Fibroblast of pulmonary artery (primary cell): Measurements from ENCODE around the gene PLIN3.
A peak's percentile ranks its signal among the peaks of the same experiment; 100 is the strongest.
"Not testable (repeated sequence)": the region's sequence is repeated elsewhere in the genome, so short reads cannot be mapped to it uniquely, and the experiment has no call there.

Experiments
- DNase-seq: peaks from one replicate; pipeline ENCODE4 v3.0.0-alpha.2; 2010; ENCODE audit warnings: low read depth
- H3K4me3 ChIP-seq: replicated peaks from 2 replicates; pipeline ENCODE4 v1.5.1; 2011; ENCODE audit warnings: low read depth, mild to moderate bottlenecking, control low read depth, low read length, moderate library complexity
- CTCF ChIP-seq: IDR thresholded peaks from 2 replicates; pipeline ENCODE4 v1.5.1; 2011; ENCODE audit warnings: mild to moderate bottlenecking, control low read depth, low read length, inconsistent platforms; ENCODE audit errors: missing control alignments

The PLIN3 gene

DNA sequence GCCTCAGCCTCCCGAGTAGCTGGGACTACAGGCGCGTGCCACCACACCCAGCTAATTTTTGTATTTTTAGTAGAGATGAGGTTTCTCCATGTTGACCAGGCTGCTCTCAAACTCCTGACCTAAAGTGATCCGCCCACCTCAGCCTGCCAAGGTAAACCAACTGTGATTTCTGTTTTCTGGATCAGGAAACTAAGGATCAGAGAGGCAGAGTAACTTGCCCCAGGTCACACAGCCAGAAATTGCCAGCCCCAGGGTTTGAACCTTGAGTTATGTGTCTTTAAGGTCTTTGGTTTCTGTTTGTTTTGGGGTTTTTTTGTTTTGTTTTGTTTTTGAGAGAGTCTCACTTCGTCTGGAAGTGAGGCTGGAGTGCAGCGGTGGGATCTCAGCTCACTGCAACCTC is 4.2 kb upstream of the PLIN3 start:
- TF ChIP-seq CTCF: no peak
- no peak overlapping the region for H3K4me3 ChIP-seq
- no peak for DNase-seq

DNA sequence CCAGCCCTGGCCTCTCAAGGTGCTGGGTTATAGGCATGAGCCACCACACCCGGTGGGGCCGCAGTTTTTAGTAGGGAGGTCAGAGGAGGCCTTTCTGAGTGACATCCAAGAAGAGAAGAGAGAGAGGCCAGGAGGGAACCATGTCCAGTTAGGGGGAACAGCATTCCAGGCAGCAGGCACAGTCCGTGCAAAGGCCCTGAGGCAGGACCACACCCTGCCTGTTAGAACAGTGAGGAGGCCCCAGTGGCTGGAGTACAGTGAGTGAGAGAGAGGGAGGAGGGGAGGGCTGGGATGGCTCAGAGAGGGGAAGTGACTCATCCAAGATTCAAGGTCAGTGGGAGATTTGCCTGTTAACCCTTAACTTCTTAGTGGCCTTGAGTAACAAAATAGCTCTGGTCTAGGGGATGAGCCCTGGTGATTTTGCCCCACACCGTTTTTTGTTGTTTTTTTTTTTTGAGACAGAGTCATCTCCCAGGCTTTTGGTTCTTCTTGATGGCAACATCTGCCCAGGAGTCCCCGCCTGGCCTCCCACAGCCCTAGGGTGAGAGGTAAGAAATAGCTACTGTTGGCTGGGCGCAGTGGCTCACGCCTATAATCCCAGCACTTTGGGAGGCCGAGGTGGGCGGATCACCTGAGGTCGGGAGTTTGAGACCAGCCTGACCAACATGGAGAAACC is 2.7 kb upstream of the PLIN3 start:
- peak; percentile 93 for DNase-seq
- H3K4me3 ChIP-seq: no peak overlapping the region
- no peak for TF ChIP-seq CTCF

GRCh38 chr19:4868286-4868834 is 893 bp upstream of the PLIN3 start:
- no peak overlapping the region for H3K4me3 ChIP-seq
- no peak for DNase-seq
- TF ChIP-seq CTCF: no peak

GRCh38 chr19:4866595-4867424 is 657 bp downstream of the PLIN3 start:
- TF ChIP-seq CTCF: no peak
- H3K4me3 ChIP-seq: peak overlapping the region; percentile 90
- DNase-seq: peak; percentile 38

GRCh38 chr19:4861147-4861546 is 6.3 kb downstream of the PLIN3 start:
- no peak overlapping the region for H3K4me3 ChIP-seq
- no peak for DNase-seq
- no peak for TF ChIP-seq CTCF

DNA sequence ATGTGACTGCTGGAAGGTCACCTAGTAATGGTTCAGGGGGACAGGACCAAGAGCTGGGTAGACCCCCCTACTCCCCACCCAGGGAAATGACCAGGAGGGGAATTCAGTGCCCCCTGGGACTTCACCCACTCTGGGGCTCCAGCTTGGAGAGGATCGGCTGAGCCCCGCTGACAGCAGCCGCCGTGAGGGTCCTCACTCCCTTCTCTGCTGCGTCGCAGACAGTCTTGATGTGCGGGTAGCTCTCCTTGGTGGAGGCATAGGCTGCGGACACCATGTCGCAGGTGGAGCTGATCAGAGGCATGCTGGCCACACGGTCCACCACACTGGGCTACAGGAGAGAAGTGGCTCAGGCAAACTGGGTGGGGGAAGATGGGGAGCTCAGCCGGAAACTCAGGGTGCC is 7.8 kb downstream of the PLIN3 start:
- no peak for TF ChIP-seq CTCF
- H3K4me3 ChIP-seq: no peak overlapping the region
- no peak for DNase-seq

DNA sequence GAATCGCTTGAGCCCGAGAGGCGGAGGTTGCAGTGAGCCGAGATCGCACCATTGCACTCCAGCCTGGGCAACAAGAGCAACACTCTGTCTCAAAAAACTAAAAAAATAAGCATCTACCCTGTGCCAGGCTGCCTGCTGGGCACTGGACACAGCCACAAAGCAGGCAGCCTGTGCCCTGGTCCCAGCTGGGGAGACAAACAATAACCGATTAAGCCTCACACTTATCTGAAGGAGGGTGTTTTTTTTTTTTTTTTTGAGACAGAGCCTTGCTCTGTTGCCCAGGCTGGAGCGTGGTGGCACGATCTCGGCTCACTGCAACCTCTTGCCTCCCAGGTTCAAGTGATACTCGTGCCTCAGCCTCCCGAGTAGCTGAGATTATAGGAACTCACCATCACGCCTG is 11.0 kb downstream of the PLIN3 start:
- DNase-seq, H3K4me3 ChIP-seq: not testable (repeated sequence)

- DNase-seq, H3K4me3 ChIP-seq: not testable (repeated sequence)
Observed at GRCh38 chr19:4853506-4853905, 14.0 kb downstream of the PLIN3 start.
